NCI-H446 treated with DMSO at 0.1 percent for 48 hours (cell line): ENCODE measurements around the gene ASGR1.

Experiments
- DNase-seq: peaks from one replicate; lab custom pipeline; 2025; lab: John Stamatoyannopoulos, UW

ASGR1 gene

GRCh38 chr17:7216242-7217112 lies 37.3 kb upstream of the ASGR1 start:
- DNase-seq, result no peak

GRCh38 chr17:7215652-7216180 lies 36.5 kb upstream of the ASGR1 start:
- DNase-seq, result no peak

DNA sequence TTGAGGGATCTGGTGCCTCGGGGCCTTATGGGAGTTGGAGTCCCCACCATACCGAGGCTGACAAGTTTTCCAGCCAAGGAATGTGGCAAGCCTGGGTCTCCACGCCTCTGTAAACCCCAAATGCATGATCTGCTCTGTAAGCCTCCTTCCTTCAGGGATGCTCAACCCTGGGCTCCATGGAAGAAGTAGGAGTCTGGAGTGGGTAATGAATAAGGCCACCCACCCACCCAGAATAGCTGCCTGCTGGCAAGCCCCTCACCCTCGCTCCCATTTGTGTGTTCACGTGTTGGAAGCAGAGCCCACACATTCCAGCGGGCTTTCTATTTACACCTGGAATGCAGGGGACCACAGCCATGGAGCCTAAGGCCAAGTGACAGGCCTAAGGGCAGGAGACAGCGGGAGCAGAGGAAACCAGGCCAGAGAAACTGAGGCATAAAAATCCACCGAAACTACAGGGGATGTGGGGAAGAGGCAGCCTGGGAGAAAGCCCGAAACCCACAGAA lies 36.0 kb upstream of the ASGR1 start:
- DNase-seq, result no peak

- peak; percentile 94 for DNase-seq
Observed at GRCh38 chr17:7214300-7215135, 35.3 kb upstream of the ASGR1 start.

DNA sequence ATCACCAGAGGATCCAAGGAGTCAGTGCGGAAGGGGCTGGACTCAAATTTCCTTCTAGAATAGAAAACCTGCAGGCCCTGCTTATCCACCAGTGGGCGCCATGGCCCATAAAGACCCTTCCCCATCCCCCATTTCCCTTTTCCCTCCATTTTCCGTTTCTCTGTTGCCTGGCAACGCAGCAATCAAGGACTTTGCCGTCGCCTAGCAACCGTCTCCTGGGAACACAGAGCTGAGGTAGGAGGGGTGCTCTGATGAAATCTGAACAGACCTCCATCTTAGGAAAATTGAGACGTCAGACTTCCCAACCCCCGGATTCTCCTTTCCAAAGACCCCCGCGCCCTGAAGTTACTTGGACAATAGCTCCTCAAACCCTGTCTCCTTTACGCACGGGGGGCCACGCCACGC lies 34.7 kb upstream of the ASGR1 start:
- peak; percentile 82 for DNase-seq

DNA sequence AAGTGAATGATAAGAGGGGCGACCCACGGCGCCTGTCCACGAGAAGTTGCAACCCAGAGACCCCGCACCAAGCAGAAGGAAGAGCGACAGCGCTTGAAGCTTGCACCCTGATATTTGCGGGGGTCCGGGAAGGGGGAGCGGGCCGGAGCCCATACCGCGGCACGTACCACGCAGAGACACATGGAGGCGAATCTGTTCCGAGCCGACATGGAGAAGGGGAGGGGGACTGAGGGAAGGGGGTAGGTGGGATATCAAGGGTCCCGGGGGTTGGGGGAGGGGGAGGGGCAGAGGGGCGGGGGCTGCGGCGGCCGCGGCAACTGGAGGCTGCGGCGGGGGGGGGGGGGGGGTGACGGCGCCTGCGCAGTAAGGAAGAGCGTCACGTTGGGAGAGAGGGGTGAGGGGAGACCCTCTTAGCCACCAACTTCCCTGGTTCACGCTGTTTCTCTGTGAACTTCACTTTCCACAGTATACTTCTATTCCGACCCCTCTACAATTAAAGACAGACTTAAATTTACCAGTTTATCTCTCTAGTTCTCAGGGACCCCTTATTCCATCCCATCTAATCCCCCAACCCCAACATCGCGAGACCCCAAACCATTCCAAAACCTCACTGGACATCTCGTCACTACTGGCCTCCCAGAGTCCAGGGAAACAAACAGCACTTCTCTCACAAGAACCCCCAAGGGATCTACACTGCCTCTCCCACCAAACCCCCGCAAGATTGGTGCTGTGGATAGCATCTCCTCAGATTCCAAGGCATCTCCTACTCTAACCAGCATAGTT lies 32.5 kb upstream of the ASGR1 start:
- no peak for DNase-seq

DNA sequence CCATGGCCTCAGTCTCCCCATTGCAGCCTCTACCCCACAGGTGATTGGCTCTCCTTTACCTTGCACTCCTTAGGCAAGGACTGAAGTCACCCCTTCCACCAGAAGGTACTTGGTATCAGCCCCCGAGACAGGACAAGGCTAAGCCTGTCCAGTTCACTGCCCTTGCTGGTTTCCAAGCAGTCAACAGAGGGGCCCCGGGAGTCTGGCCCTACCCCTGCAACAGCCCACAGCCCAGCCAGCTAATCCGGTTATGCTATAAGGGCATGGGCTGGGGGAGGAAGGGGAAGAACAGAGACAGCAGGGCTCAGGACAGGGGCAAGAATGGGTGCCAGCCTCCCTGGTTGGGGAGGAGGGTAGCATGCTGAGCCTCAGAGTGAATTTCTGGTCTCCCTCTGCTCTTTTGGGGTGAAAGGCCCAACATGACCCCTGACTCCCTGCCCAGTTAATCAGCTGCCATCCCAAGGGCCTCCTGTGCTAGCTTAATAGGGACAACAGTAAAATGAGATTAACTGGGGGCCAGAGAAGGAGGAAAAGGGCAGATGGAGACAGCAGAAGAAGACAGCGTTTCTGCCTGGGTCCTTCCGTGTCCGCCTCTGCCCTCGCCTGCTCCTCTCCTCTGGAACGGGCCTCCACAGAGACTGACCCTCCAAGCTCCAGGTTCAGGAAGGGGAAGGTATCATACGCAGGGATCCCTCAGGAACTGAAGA lies 29.7 kb upstream of the ASGR1 start:
- DNase-seq, result no peak

DNA sequence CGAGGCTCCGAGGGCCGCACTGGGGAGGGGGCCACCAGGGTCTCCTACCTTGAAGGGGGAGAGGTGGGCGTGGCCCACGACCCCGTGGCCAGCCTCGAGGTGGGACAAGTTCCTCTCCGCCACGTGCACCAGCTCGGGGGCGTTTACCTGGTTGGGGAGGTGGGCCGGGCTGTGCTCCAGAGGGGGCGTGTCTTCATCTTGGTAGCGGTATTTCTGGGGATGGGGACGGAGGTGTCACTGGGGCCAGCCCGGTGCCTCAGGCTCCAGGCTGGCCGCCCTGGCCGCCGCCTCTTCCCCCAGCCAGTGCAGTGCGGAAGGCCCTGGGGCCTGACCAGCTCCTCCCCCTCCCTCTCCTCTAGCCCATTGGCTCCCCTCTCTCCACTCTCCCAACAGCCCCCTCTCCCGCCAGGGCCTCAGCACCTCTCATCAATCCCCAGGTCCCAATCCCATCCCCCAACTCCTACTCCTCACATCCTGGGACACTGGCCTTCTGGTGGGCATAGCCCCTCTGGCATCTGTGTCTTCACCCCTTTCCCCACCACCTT lies 28.9 kb upstream of the ASGR1 start:
- DNase-seq, result no peak

DNA sequence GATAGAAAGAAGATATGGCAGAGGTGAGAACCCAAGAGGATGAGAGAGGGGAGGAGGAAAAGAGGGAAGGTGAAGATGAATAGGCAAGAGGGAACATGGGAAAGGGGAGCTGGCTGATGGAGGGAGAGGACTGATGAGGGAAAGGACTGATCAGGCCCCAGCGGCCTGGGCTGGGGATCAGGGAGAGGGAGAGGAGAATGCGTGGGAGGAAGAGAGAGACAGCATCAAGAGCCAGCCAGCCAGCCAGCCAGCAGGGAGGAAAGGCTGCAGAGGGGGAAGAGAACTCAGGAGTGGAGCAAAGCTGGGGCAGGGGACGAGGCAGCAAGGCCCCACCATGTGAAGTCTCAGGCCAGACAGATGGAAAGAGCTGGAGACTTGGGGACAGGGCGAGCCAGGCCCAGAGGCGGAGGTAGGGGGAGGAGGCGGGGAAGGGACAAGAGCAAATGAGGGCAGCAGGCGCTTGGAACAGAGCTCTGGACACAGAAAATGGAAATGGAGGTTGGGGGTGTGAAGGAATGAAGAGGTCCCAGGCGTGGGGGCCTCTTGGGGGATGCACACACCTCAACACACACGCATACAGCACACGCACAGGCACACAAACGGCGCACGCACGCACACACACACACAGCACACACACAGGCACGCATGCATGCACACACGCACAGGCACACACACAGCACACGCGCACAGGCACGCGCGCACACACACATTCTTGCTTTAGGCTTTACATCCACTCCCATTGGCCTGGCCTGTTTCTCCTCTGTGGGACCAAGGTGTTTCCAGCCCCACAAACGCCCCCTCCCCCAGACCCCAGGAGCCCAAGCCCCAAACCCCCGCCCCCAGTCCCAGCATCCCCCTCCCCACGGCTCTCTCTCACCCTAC lies 28.2 kb upstream of the ASGR1 start:
- DNase-seq, result no peak

- no peak for DNase-seq
Observed at GRCh38 chr17:7205561-7205960, 26.4 kb upstream of the ASGR1 start.

DNA sequence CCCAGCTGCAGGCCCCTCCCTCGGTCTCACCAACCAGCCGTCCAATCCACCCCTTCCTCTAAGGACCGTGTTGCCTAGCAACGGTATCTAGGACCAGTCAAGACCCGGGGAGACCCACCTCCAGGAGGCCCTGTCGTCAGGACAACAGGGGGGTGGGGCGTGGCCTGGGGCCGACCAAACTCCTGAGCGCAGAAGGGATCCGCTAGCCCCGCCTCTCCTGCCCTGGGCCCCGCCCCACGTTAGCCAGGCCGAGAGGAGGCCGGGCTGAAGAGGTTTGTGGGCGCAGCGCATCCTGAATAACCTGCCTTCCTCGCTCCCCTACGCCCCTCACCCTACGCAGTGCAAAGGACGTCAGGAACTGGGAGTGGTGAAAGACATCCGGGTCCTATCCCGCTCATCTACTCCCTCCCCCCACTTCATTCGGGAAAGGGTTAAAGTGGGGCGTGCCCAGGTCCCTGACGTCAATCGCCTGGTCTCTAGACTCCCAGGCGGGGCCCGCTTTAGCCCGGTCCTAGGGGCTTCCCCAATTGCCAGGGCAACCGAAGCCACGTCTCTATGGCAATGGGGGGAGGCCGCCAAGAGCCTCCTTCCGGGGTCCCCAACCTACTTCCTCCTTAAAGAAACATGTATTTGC lies 25.8 kb upstream of the ASGR1 start:
- no peak for DNase-seq

- no peak for DNase-seq
Observed at GRCh38 chr17:7204336-7204735, 25.2 kb upstream of the ASGR1 start.

DNA sequence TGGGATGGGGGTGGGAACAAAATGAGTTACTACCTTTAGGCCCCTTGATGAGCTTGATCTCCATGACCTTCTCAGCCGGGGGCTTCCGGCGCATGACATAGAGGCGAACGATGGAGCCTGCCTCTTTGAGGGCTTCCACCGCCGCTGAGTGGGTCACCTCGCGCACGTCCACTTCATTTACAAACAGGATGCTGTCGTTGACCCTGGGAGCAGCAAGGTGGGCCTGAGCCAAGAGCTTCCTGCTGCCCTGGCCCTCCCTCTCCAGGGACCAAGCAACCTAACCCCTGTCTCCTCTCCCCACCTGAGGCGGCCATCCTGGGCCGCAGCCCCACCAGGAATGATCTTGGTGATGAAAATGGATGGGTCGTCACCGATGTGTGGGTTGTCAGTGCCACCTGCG lies 24.2 kb upstream of the ASGR1 start:
- DNase-seq, result no peak

DNA sequence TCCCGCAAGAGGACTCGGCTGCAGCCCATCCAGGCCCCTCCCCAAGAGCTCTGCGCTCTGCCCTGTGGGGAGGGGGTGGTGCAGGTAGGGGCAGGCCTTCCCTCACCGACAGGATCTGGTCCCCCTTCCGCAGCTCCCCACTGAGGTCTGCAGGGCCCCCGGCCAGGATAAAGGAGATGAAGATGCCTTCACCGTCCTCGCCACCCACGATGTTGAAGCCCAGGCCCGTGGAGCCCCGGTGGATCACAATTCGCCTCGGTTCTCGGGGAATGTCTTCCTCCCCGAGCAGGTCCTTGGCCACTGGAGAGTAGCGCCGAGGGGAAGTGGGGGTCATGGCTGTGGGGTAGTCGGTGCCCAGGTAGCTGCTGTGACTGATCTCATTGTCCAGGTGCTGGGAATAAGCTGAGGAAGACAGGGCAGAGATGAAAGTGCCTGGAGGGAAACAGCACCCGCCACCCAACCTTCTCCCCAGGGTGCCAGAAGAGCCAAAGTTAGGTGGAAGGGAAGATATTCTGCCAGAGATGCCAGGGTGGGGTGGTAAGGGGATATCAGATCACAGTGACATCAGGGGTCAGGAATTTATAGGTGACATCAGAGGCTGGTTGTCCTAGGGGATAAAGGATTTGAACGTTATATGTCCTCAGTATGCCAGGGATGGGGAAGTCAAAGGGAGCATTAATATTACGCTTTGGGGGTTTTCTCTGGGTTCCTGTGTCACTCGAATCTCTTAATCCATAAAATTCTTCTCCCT lies 17.7 kb upstream of the ASGR1 start:
- no peak for DNase-seq

GRCh38 chr17:7195971-7196370 lies 16.8 kb upstream of the ASGR1 start:
- no peak for DNase-seq

DNA sequence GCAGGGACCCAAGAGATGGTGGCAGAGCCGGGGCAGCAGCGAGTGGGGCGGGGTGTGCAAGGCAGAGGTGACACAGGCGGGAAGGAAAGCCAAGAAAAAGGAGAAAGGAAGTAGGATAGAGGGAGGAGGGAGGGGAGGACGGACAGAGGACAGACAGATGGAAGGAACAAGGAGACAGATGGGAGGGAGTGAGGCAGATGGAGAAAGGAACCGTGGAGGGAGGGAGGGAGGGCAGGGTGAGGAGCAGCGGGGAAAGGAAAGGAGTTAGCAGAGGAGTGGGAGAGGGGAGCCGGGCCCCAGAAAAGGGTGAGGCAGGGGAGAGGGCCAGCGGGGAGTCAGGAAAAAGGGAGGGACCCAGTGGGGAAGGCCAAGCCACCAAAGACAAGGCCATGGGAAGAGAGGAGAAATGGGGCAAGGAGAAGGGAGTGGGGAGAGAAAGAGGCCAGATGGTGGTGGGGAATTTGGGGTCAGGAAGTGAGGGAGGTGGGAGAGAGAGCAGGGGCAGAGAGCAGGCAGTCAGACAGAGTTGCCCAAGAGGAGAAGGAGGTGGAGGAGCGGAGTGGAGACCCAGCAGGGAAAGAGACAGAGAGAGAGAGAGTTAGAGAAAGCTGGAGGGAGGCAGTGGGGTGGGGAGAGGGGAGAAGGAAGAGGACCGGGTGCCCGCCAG lies 13.2 kb upstream of the ASGR1 start:
- DNase-seq, result no peak

- DNase-seq, result peak; percentile 3
Observed at GRCh38 chr17:7191571-7192270, 12.6 kb upstream of the ASGR1 start.

DNA sequence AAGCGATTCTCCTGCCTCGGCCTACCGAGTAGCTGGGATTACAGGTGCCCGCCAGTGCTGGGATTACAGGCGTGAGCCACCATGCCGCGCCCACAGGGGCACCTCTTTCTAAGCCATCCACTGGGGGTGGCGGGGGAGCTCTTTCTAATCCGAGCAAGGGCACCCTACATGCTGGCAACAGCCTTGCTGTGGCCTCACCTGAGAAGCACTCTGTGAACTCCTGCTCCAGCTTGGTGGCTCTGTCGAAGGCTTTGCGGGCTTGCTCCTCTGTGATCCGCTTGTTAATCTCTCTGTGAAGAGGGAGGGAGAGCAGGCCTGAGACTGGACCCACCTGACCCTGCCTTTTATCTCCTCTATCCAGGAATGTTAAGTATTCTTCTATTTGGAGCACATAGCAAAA lies 11.9 kb upstream of the ASGR1 start:
- no peak for DNase-seq
